Thoracic aorta (tissue), 2 donors: ENCODE measurements around the gene NMT1. TPM values are rescaled to one million over a fixed set of nuclear protein-coding genes. Genes with fewer than 3 reads are reported as not detected.

Experiments
- ATAC-seq: fragments of 150-250 bp; one replicate; pipeline ENCODE4 v1.8.0; 2017; ENCODE audit warnings: low read depth; ENCODE audit not compliant: insufficient number of reproducible peaks, low FRiP score
- DNase-seq: peaks from one replicate; pipeline ENCODE4 v3.0.0-alpha.2; 2020; ENCODE audit warnings: low spot score
- H3K27ac ChIP-seq, 2 donors: fragments of 200-600 bp; sonication (generic); 1 replicate in 1 of 2; 2 replicates in 1 of 2; pipeline ENCODE4 v1.5.1; 2016; ENCODE audit warnings: mild to moderate bottlenecking in 2 of 2, moderate library complexity in 2 of 2
- H3K27me3 ChIP-seq: fragments of 200-600 bp; sonication (generic); replicated peaks from 2 replicates; pipeline ENCODE4 v1.6.0; 2016; ENCODE audit warnings: mild to moderate bottlenecking; ENCODE audit not compliant: insufficient read depth
- H3K36me3 ChIP-seq: fragments of 200-600 bp; sonication (generic); one replicate; pipeline ENCODE4 v1.5.1; 2016
- H3K4me1 ChIP-seq, 2 donors: fragments of 200-600 bp; sonication (generic); 1 replicate in 1 of 2; 2 replicates in 1 of 2; pipeline versions ENCODE4 v1.5.1 to v1.6.0; 2016; ENCODE audit warnings: low read depth in 2 of 2, mild to moderate bottlenecking in 1 of 2; ENCODE audit not compliant: control insufficient read depth in 1 of 2
- H3K4me3 ChIP-seq: fragments of 200-600 bp; sonication (generic); 2 replicates; pipeline ENCODE4 v1.5.1; 2016; ENCODE audit warnings: mild to moderate bottlenecking
- H3K9me3 ChIP-seq: fragments of 200-600 bp; sonication (generic); 2 replicates; pipeline ENCODE4 v1.5.1; 2016
- CTCF ChIP-seq: fragments of 200-600 bp; sonication (generic); IDR thresholded peaks from one replicate; pipeline ENCODE4 v1.5.1; 2019; ENCODE audit warnings: antibody characterized with exemption
- total RNA-seq, 2 donors: library from RNA; depleted of rRNA; stranded (reverse); fragments of >200 nt; gene quantifications; one replicate each; pipeline versions ENCODE4 v1.1.0 to v1.2.3, GENCODE V29; 2016

NMT1 gene
- total RNA-seq, 2 donors from 2014 or later, result 53.1 to 64.8 TPM

GRCh38 chr17:45150911-45151809 lies 90.0 kb downstream of the NMT1 start:
- no peak for TF ChIP-seq CTCF
- DNase-seq (no peak), ATAC-seq (no peak)
- Histone ChIP-seq H3K27ac (peak overlapping the region; percentile 2 to 23), H3K9me3 (no peaks in the 10 kb centered on the region), H3K4me1 (peaks cover 18 to 39% of the 10 kb centered on the region in 2 donors), H3K4me3 (peak overlapping the region; percentile 86), H3K36me3 (no peaks in the 10 kb centered on the region), H3K27me3 (no peaks in the 10 kb centered on the region)

GRCh38 chr17:45155029-45155428 lies 93.9 kb downstream of the NMT1 start:
- Histone ChIP-seq H3K27me3 (no peaks in the 10 kb centered on the region), H3K4me1 (peaks cover 40 to 67% of the 10 kb centered on the region in 2 donors), H3K4me3 (no peak overlapping the region), H3K27ac (no peak overlapping the region), H3K9me3 (no peaks in the 10 kb centered on the region), H3K36me3 (no peaks in the 10 kb centered on the region)
- ATAC-seq, result no peak
- no peak for DNase-seq
- no peak for TF ChIP-seq CTCF

- Histone ChIP-seq H3K27me3 (no peaks in the 10 kb centered on the region), H3K36me3 (no peaks in the 10 kb centered on the region), H3K9me3 (no peaks in the 10 kb centered on the region), H3K27ac (no peak overlapping the region), H3K4me3 (no peak overlapping the region), H3K4me1 (peaks cover 40 to 70% of the 10 kb centered on the region in 2 donors)
- DNase-seq (no peak), ATAC-seq (no peak)
- TF ChIP-seq CTCF, result no peak
These were observed 94.4 kb downstream of the NMT1 start for GRCh38 chr17:45155483-45155882.

- Histone ChIP-seq H3K27ac (no peak overlapping the region), H3K27me3 (no peaks in the 10 kb centered on the region), H3K4me1 (peaks cover 33 to 65% of the 10 kb centered on the region in 2 donors), H3K4me3 (no peak overlapping the region), H3K36me3 (no peaks in the 10 kb centered on the region), H3K9me3 (no peaks in the 10 kb centered on the region)
- ATAC-seq, result no peak
- TF ChIP-seq CTCF, result no peak
- no peak for DNase-seq
These were observed 95.1 kb downstream of the NMT1 start for GRCh38 chr17:45156242-45156641.

Other genes with a start within 250 kb of the NMT1 start
- gene GJC1, start 231.0 kb upstream of the NMT1 start, total RNA-seq, result 10 to 100 TPM; 15.4 to 29.0 TPM
- 1 to 10 TPM in 1 of 2 donors, not detected in 1; 1.6 TPM for gene HIGD1B, start 213.4 kb upstream of the NMT1 start, total RNA-seq
- 100 to 1,000 TPM in 1 of 2 donors, 10 to 100 TPM in 1; 35.2 to 117 TPM for gene EFTUD2, start 161.9 kb upstream of the NMT1 start, total RNA-seq
- 10 to 100 TPM in 1 of 2 donors, not detected in 1; 14.6 TPM for gene GFAP, start 145.8 kb upstream of the NMT1 start, total RNA-seq
- 1 to 10 TPM in 1 of 2 donors, not detected in 1; 2.0 TPM for gene KIF18B, start 113.5 kb upstream of the NMT1 start, total RNA-seq
- under 1 TPM in 1 of 2 donors, not detected in 1; 0.68 TPM for gene C1QL1, start 93.0 kb upstream of the NMT1 start, total RNA-seq
- 10 to 100 TPM; 34.6 to 56.5 TPM for gene DCAKD, start 9.7 kb upstream of the NMT1 start, total RNA-seq
- 100 to 1,000 TPM in 1 of 2 donors, 10 to 100 TPM in 1; 79.3 to 116 TPM for gene PLCD3, start 71.2 kb downstream of the NMT1 start, total RNA-seq
- 10 to 100 TPM; 21.5 to 27.9 TPM for gene ACBD4, start 74.4 kb downstream of the NMT1 start, total RNA-seq
- gene HEXIM1, start 87.2 kb downstream of the NMT1 start, total RNA-seq, result 10 to 100 TPM; 34.9 to 89.1 TPM
- 1 to 10 TPM in 1 of 2 donors, not detected in 1; 1.5 TPM for gene HEXIM2, start 100.6 kb downstream of the NMT1 start, total RNA-seq
- gene FMNL1, start 160.6 kb downstream of the NMT1 start, total RNA-seq, result 10 to 100 TPM; 31.4 to 37.2 TPM
- gene SPATA32, start 200.8 kb downstream of the NMT1 start, total RNA-seq, result not detected